KMS-11 (cell line): ENCODE results near the gene REXO4.

Experiments used
- H2AFZ ChIP-seq: fragments of 200-600 bp; sonication (generic); 2 replicates; pipeline ENCODE4 v1.6.1; 2016; ENCODE audit warnings: antibody characterized with exemption, mixed run types, low read depth
- H3K27ac ChIP-seq: fragments of 200-600 bp; sonication (generic); 2 replicates; pipeline ENCODE4 v1.6.1; 2016; ENCODE audit warnings: mild to moderate bottlenecking, mixed run types
- H3K27me3 ChIP-seq: fragments of 200-600 bp; sonication (generic); 2 replicates; pipeline ENCODE4 v1.6.1; 2017; ENCODE audit warnings: mild to moderate bottlenecking, low read depth, mixed run types, moderate library complexity; ENCODE audit not compliant: insufficient read depth
- H3K36me3 ChIP-seq: fragments of 200-600 bp; sonication (generic); 2 replicates; pipeline ENCODE4 v1.6.1; 2017; ENCODE audit warnings: mild to moderate bottlenecking, mixed run types; ENCODE audit not compliant: insufficient read depth
- H3K4me1 ChIP-seq: fragments of 200-600 bp; sonication (generic); 2 replicates; pipeline ENCODE4 v1.6.1; 2016; ENCODE audit warnings: mild to moderate bottlenecking, low read depth, mixed run types; ENCODE audit not compliant: poor library complexity, severe bottlenecking
- H3K4me2 ChIP-seq: fragments of 200-600 bp; sonication (generic); 2 replicates; pipeline ENCODE4 v1.7.0; 2016; ENCODE audit warnings: mild to moderate bottlenecking, mixed run types
- H3K4me3 ChIP-seq: fragments of 200-600 bp; sonication (generic); IDR thresholded peaks from 2 replicates; pipeline ENCODE4 v1.6.1; 2017; ENCODE audit warnings: low read depth, low read length, mixed read lengths; ENCODE audit not compliant: insufficient read depth
- H3K79me2 ChIP-seq: fragments of 200-600 bp; sonication (generic); 2 replicates; pipeline ENCODE4 v1.6.1; 2016; ENCODE audit warnings: low read depth, mixed run types; ENCODE audit not compliant: insufficient read depth
- H3K9ac ChIP-seq: fragments of 200-600 bp; sonication (generic); 2 replicates; pipeline ENCODE4 v1.6.1; 2016; ENCODE audit warnings: mild to moderate bottlenecking, mixed run types
- H4K20me1 ChIP-seq: fragments of 200-600 bp; sonication (generic); 2 replicates; pipeline ENCODE4 v1.6.1; 2016; ENCODE audit warnings: mild to moderate bottlenecking, mixed run types; ENCODE audit not compliant: insufficient read depth
- CTCF ChIP-seq: fragments of 200-600 bp; sonication (generic); conservative IDR thresholded peaks from 2 replicates; pipeline ENCODE4 v1.6.1; 2017; ENCODE audit warnings: low read depth, mild to moderate bottlenecking, antibody characterized with exemption, low read length, moderate library complexity, mixed read lengths

REXO4 gene

GRCh38 chr9:133374612-133375115, 43.1 kb downstream of the REXO4 start:
- Histone ChIP-seq H3K4me1 (peaks cover 10% of the 10 kb centered on the region), H3K36me3 (no peaks in the 10 kb centered on the region), H2AFZ (no peak overlapping the region), H3K27me3 (no peaks in the 10 kb centered on the region; the same call in 1 of the 2 replicates), H3K9ac (peak overlapping the region; percentile 86), H3K4me3 (no peak overlapping the region), H3K4me2 (peak overlapping the region; percentile 95), H3K79me2 (peaks cover 60% of the 10 kb centered on the region), H3K27ac (peak overlapping the region; percentile 76; the same call in 1 of the 2 replicates), H4K20me1 (0 out of 2 replicates have a peak, but pooled peaks cover 2% of the 10 kb centered on the region)
- no peak for TF ChIP-seq CTCF

GRCh38 chr9:133372144-133372543, 45.7 kb downstream of the REXO4 start:
- H3K4me3 ChIP-seq = no peak overlapping the region
- peaks cover 85% of the 10 kb centered on the region for H3K79me2 ChIP-seq
- H3K27ac ChIP-seq = no peak overlapping the region
- 0 out of 2 replicates have a peak, but pooled peaks cover 3% of the 10 kb centered on the region for H4K20me1 ChIP-seq
- no peak overlapping the region for H3K4me2 ChIP-seq
- no peak overlapping the region for H2AFZ ChIP-seq
- no peaks in the 10 kb centered on the region for H3K36me3 ChIP-seq
- H3K9ac ChIP-seq = no peak overlapping the region
- no peaks in the 10 kb centered on the region for H3K27me3 ChIP-seq
- H3K4me1 ChIP-seq = peaks cover 10% of the 10 kb centered on the region
- TF ChIP-seq CTCF = no peak

- no peaks in the 10 kb centered on the region for H3K36me3 ChIP-seq
- no peak for TF ChIP-seq CTCF
- H4K20me1 ChIP-seq = 0 out of 2 replicates have a peak, but pooled peaks cover 3% of the 10 kb centered on the region
- no peak overlapping the region for H3K4me2 ChIP-seq
- H3K27ac ChIP-seq = no peak overlapping the region
- H3K4me3 ChIP-seq = no peak overlapping the region
- no peak overlapping the region for H3K9ac ChIP-seq
- peaks cover 94% of the 10 kb centered on the region for H3K79me2 ChIP-seq
- no peaks in the 10 kb centered on the region for H3K27me3 ChIP-seq
- peaks cover 10% of the 10 kb centered on the region for H3K4me1 ChIP-seq
- no peak overlapping the region for H2AFZ ChIP-seq
Measured at GRCh38 chr9:133371261-133371711, 46.5 kb downstream of the REXO4 start.

- H3K4me2 ChIP-seq = no peak overlapping the region
- TF ChIP-seq CTCF = no peak
- no peak overlapping the region for H3K4me3 ChIP-seq
- H3K27me3 ChIP-seq = no peaks in the 10 kb centered on the region
- H3K36me3 ChIP-seq = 0 out of 2 replicates have a peak, but pooled peaks cover 3% of the 10 kb centered on the region
- H3K9ac ChIP-seq = no peak overlapping the region
- H3K4me1 ChIP-seq = peaks cover 10% of the 10 kb centered on the region
- peaks cover 95% of the 10 kb centered on the region for H3K79me2 ChIP-seq
- H4K20me1 ChIP-seq = 0 out of 2 replicates have a peak, but pooled peaks cover 3% of the 10 kb centered on the region
- H3K27ac ChIP-seq = no peak overlapping the region
- no peak overlapping the region for H2AFZ ChIP-seq
Measured at GRCh38 chr9:133370685-133371084, 47.1 kb downstream of the REXO4 start.
